ENCODE measurements around the gene SYNDIG1. TPM values are rescaled to one million over a fixed set of nuclear protein-coding genes. Genes with fewer than 3 reads are reported as not detected.

Gene SYNDIG1
- total RNA-seq, 2 experiments from 2014 or later, result not detected

DNA sequence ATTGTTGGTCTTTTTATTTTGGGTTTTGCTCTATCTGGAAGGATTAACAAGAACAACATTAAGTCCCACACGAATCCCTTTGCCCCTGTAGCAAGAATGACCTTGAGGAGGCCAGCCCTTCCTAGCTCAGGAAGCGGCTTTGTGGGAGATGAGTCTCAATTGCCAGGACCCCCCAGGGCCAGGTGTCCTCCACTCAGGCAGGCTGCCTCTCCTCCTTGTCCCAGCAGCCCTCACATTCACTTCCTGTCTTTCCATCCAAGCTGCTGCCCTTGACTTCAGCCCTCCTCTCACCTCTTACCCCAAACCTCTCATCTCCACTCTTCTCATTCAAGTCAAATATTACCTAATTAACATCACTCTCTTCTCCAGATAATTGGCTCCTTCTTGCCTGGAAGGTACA lies 22.6 kb upstream of the SYNDIG1 start:
- POLR2A ChIA-PET, result no interaction called here
- Mint-ChIP-seq H3K27ac (no peak overlapping the region), H3K36me3 (ENCODE audit: low read depth) (no peaks in the 10 kb centered on the region), H3K27me3 (no peaks in the 10 kb centered on the region), H3K9me3 (no peaks in the 10 kb centered on the region), H3K4me1 (ENCODE audit: low read depth) (no peaks in the 10 kb centered on the region), H3K4me3 (no peak overlapping the region)
- no peaks in the 10 kb centered on the region for H3K4me1 ChIP-seq (ENCODE audit: insufficient read depth, low read length)
- H3K36me3 ChIP-seq (ENCODE audit: insufficient read depth, low read length), result no peaks in the 10 kb centered on the region
- CTCF ChIA-PET, result no interaction called here
- no peaks in the 10 kb centered on the region for H3K27me3 ChIP-seq (ENCODE audit: control insufficient read depth in 1 of 2, insufficient read depth in 2 of 2, low read length in 2 of 2)
- no peak for ATAC-seq (ENCODE audit: poor library complexity)
- no peak overlapping the region for H3K4me3 ChIP-seq (ENCODE audit: low read length)
- intact Hi-C loops (cut with DNase I, micrococcal nuclease), result no loop called here
- no peaks in the 10 kb centered on the region for H3K9me3 ChIP-seq (ENCODE audit: control insufficient read depth in 1 of 2, insufficient read depth in 1 of 2, low read length in 2 of 2)
- no peak overlapping the region for H3K27ac ChIP-seq (ENCODE audit: low read depth in 1 of 2, low read length in 2 of 2)
- TF ChIP-seq, protein P1, sequence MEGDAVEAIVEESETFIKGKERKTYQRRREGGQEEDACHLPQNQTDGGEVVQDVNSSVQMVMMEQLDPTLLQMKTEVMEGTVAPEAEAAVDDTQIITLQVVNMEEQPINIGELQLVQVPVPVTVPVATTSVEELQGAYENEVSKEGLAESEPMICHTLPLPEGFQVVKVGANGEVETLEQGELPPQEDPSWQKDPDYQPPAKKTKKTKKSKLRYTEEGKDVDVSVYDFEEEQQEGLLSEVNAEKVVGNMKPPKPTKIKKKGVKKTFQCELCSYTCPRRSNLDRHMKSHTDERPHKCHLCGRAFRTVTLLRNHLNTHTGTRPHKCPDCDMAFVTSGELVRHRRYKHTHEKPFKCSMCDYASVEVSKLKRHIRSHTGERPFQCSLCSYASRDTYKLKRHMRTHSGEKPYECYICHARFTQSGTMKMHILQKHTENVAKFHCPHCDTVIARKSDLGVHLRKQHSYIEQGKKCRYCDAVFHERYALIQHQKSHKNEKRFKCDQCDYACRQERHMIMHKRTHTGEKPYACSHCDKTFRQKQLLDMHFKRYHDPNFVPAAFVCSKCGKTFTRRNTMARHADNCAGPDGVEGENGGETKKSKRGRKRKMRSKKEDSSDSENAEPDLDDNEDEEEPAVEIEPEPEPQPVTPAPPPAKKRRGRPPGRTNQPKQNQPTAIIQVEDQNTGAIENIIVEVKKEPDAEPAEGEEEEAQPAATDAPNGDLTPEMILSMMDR (IDR thresholded peaks at IDR 0.05), result no peak
- DNase-seq, result no peak

DNA sequence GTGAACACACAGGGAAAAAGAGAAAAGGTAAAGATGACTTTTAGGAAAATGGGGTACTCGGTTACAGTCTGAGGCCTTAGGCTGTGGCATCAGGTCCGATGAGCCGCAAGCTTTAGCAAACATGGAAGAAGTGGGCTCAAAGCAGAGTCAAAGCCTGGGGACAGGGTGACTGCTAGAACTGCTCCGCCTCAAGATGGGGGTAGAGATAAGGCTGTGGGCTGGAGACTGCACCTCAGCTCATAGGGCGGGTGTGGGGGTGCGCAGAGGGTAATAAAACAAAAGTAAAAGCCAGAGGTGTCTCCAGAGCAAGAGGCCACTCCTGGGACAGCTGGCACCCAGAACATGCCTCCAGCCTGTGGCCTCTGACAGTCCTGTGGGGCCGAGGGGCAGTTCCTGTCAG lies 21.3 kb upstream of the SYNDIG1 start:
- intact Hi-C loops (cut with DNase I, micrococcal nuclease), result no loop called here
- no peaks in the 10 kb centered on the region for H3K4me1 Mint-ChIP-seq (ENCODE audit: low read depth)
- Histone ChIP-seq H3K27me3 (ENCODE audit: control insufficient read depth in 1 of 2, insufficient read depth in 2 of 2, low read length in 2 of 2) (no peaks in the 10 kb centered on the region), H3K9me3 (ENCODE audit: control insufficient read depth in 1 of 2, insufficient read depth in 1 of 2, low read length in 2 of 2) (no peaks in the 10 kb centered on the region), H3K4me1 (ENCODE audit: insufficient read depth, low read length) (no peaks in the 10 kb centered on the region), H3K4me3 (ENCODE audit: low read length) (no peak overlapping the region), H3K36me3 (ENCODE audit: insufficient read depth, low read length) (no peaks in the 10 kb centered on the region), H3K27ac (ENCODE audit: low read depth in 1 of 2, low read length in 2 of 2) (no peak overlapping the region)
- H3K4me3 Mint-ChIP-seq, result no peak overlapping the region
- no peaks in the 10 kb centered on the region for H3K36me3 Mint-ChIP-seq (ENCODE audit: low read depth)
- TF ChIP-seq, protein P1 (IDR thresholded peaks at IDR 0.05), result no peak
- no peaks in the 10 kb centered on the region for H3K9me3 Mint-ChIP-seq
- H3K27ac Mint-ChIP-seq, result no peak overlapping the region
- H3K27me3 Mint-ChIP-seq, result no peaks in the 10 kb centered on the region
- DNase-seq (no peak), ATAC-seq (ENCODE audit: poor library complexity) (no peak)
- CTCF ChIA-PET, result no interaction called here
- POLR2A ChIA-PET, result no interaction called here

DNA sequence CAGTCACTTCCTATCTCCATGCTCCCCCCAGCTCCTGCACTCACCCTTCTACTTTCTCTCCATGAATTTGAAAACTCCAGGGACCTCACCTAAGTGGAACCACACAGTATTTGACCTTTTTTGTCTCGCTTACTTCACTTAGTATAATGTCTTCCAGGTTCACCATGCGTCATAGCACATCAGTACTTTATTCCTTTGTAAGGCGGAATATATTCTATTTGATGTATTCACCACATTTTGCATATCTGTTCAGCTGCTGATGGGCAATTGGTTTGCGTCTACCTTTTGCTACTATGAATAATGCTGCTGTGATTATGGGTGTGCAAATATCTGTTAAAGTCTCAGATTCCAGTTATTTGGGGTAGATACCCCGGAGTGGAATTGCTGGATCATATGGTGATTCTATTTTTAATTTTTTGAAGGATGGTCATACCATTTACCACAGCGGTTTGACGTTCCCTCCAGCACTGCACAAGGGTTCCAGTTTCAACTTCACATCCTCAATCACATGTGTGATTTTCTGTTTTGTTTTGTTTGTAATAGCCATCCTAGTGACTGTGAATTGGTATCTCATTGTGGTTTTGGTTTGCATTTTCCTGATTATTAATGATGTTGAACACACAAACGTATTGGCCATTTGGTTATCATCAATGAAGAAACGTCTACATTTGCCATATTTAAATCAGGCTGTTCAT lies 20.3 kb upstream of the SYNDIG1 start:
- POLR2A ChIA-PET, result no interaction called here
- DNase-seq (no peak), ATAC-seq (ENCODE audit: poor library complexity) (no peak)
- Mint-ChIP-seq H3K4me1 (ENCODE audit: low read depth) (peaks cover 7% of the 10 kb centered on the region), H3K27ac (no peak overlapping the region), H3K27me3 (no peaks in the 10 kb centered on the region), H3K36me3 (ENCODE audit: low read depth) (no peaks in the 10 kb centered on the region), H3K4me3 (no peak overlapping the region), H3K9me3 (no peaks in the 10 kb centered on the region)
- Histone ChIP-seq H3K9me3 (ENCODE audit: control insufficient read depth in 1 of 2, insufficient read depth in 1 of 2, low read length in 2 of 2) (no peaks in the 10 kb centered on the region), H3K4me1 (ENCODE audit: insufficient read depth, low read length) (no peaks in the 10 kb centered on the region), H3K27me3 (ENCODE audit: control insufficient read depth in 1 of 2, insufficient read depth in 2 of 2, low read length in 2 of 2) (no peaks in the 10 kb centered on the region), H3K27ac (ENCODE audit: low read depth in 1 of 2, low read length in 2 of 2) (no peak overlapping the region), H3K4me3 (ENCODE audit: low read length) (no peak overlapping the region), H3K36me3 (ENCODE audit: insufficient read depth, low read length) (no peaks in the 10 kb centered on the region)
- CTCF ChIA-PET, result no interaction called here
- TF ChIP-seq, protein P1 (IDR thresholded peaks at IDR 0.05), result no peak
- intact Hi-C loops (cut with DNase I, micrococcal nuclease), result no loop called here
